NCI-H524 (cell line): Measurements from ENCODE around the gene SASH3.
A peak's percentile ranks its signal among the peaks of the same experiment; 100 is the strongest.

Experiments used
- DNase-seq, 2 experiments: peaks; one replicate each; lab custom pipeline; 2025; lab: John Stamatoyannopoulos, UW

SASH3 gene

GRCh38 chrX:129759576-129760061 is 20.1 kb upstream of the SASH3 start:
- DNase-seq, result no peak

DNA sequence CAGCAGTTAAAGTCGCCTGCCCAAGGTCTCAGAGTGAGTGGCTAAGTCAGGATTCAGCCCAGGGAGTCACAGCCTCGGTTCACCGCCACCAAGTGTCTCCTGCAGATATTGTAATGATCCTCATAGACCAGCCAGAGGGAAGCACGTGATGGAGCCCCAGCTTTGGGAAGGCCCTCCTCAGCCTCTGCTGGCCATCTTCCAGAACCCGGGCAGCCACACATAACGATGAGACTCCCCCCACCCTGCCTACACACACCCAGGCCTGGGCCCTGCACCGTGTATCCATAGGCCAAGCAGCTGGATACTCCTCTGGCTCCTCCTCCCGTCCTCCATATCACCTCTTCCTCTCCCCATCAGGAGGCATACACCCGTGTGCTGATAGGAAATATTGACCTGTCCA is 19.6 kb upstream of the SASH3 start:
- no peak for DNase-seq

GRCh38 chrX:129760981-129761380 is 18.8 kb upstream of the SASH3 start:
- DNase-seq, result no peak

DNA sequence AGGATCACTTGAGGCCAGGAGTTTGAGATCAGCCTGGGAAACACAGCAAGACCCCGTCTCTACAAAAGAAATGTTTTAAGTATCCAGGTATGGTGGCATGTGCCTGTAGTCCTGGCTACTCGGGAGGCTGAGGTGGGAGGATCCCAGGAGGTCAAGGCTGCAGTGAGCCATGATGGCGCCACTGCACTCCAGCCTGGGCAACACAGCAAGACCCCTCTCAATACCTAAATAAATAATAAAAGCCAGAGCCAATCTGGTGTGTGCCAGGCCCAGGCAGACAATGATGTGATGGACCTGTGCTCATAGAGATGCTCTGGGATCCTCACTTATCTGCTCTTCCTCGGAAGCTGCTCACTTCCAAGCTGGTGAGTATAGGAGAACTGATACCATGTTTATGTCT is 18.2 kb upstream of the SASH3 start:
- no peak for DNase-seq

GRCh38 chrX:129762448-129762847 is 17.3 kb upstream of the SASH3 start:
- DNase-seq, result no peak

- DNase-seq, result no peak
Measured at GRCh38 chrX:129763666-129764065, 16.1 kb upstream of the SASH3 start.

GRCh38 chrX:129768186-129768585 is 11.6 kb upstream of the SASH3 start:
- DNase-seq, result peak in 1 of 2 experiments; percentile 54

DNA sequence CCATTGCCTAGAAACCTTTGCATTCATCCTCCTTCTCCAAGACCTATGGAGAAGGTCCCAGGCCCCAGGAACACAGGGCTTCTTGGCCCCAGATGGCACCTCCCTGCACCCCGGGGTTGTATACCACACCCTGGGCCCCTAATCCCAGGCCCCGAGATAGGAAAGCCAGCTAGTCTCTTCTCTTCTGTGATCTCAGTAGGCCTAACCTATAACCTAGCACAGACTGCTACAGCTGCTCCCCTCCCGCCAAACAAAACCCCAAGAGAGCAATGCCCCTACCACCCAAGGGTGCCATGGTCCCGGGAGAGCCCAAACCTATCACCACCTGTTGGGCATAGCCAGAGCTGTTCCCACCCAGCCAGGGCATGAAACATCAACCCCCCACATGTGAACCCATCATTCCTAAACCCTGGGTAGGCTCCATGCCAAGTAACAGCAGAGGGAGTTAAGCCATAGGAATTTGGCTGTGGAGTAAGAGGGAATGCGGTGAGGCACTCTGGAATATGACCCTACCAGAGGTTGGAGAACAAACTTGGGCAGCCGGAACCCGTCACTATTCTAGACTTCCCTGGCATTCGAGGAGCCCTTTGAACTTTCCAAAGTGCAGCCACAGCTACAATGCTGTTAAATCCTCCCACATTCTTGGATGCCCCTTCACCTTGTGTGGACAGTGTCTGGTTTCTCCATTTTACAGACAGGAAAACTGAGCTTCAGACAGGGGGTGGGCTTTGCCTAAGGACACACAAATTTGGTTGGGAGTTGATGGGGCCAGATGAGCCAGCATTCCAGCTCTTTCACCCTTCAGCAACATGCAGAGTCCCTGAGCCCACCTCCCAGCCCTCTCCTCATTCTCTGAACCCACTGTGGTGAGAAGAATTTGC is 10.9 kb upstream of the SASH3 start:
- DNase-seq, result no peak

GRCh38 chrX:129769467-129770154 is 10.1 kb upstream of the SASH3 start:
- no peak for DNase-seq

GRCh38 chrX:129771266-129771995 is 8.3 kb upstream of the SASH3 start:
- DNase-seq, result no peak

GRCh38 chrX:129772796-129773431 is 6.8 kb upstream of the SASH3 start:
- no peak for DNase-seq

- no peak for DNase-seq
Measured at GRCh38 chrX:129773649-129774458, 5.9 kb upstream of the SASH3 start.

DNA sequence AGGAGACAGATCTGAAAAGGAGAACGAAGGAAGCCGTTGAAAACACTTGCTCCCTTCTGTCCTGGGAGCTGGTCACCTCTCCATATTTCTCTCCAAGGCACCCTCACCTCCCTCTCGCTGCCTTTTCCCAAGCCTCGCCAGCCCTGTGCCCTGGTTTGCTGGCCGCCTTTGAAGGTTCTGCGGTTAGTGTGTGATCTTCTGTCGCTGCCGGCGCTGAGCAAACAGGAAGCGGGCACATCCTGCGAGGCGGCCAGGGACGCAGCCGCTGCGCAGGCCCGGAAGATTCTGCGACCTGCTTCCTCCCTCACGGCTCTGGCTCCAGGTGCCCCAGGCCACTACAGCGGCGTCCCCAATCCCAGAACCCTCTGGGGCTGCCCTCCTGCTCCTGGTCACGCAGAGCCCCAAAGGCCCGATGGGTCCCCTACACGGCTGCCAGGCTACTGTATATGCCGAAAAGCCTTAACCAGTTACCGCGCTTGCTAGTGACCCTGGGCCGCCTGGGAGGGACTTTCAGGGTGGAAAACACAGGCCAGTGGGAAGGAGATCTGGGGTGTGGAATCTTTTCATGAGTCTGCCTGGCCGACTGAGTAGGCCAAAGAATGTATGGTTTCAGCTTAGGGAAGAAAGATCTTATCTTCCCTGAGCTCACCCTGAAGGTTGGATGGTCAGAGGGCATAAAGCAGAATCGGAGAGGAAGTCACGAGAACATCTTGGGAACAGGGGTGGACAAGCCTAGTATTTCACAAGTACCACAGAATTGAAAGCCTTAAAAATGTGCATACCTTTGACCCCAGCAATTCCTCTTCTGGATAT is 2.3 kb upstream of the SASH3 start:
- no peak for DNase-seq

DNA sequence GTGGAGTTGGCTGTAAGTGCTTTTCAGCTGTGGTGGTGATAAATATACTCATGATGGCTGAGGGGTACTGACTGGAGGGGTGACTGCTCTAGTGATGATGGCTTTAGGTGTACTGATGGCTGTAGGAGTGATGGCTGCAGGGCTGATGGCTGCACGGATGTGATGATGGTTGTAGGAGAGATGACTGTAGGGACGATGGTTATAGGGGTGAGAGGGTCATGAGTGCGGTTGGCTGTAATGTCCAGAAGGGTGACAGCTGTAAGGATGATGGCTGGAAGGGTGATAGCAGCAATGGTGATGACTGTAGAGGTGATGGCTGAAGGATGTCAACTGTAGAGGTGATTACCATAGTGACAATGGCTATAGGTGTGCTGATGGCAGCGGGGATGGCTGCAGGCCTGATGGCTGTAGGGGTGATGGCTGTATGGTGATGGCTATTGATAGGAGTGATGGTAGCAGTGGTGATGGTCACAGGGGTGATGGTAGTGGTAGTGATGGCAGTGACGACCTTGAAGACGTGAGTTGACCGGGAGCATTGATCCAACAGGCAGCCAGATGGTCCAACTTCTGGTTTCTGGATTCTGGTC is 570 bp upstream of the SASH3 start:
- DNase-seq, result no peak

- DNase-seq, result no peak
Measured at GRCh38 chrX:129780441-129781105, 824 bp downstream of the SASH3 start.

GRCh38 chrX:129781134-129781672 is 1.5 kb downstream of the SASH3 start:
- DNase-seq, result no peak

GRCh38 chrX:129781680-129782495 is 2.1 kb downstream of the SASH3 start:
- DNase-seq, result no peak

GRCh38 chrX:129782706-129783105 is 3.0 kb downstream of the SASH3 start:
- DNase-seq, result no peak
